Measurements from ENCODE around the gene SLC35E1. TPM values are rescaled to one million over a fixed set of nuclear protein-coding genes. Genes with fewer than 3 reads are reported as not detected.

The SLC35E1 gene
- polyA plus RNA-seq, 1 donor (not counting 4 experiments of a cell fraction or from before 2014, with no cell fraction given), result 30.3 TPM

GRCh38 chr19:16575861-16576689 lies 3.9 kb upstream of the SLC35E1 start:
- Histone ChIP-seq H3K9ac (ENCODE audit: control insufficient read depth, extremely low read depth, insufficient read depth, low read length) (no peak overlapping the region), H3K4me3 (ENCODE audit: control insufficient read depth in 2 of 3, extremely low read depth in 1 of 3, insufficient read depth in 2 of 3, low read depth in 1 of 3, low read length in 3 of 3) (no peak overlapping the region), H3K9me3 (ENCODE audit: control insufficient read depth, low read depth, low read length) (no peaks in the 10 kb centered on the region), H3K9me1 (ENCODE audit: control insufficient read depth, extremely low read depth, insufficient read depth, low read length) (no peaks in the 10 kb centered on the region), H3K79me2 (ENCODE audit: control insufficient read depth, insufficient read depth, low read length) (peaks cover 92% of the 10 kb centered on the region), H3K27me3 (ENCODE audit: control insufficient read depth, extremely low read depth, insufficient read depth, low read length) (no peaks in the 10 kb centered on the region), H3K4me1 (ENCODE audit: control insufficient read depth, extremely low read depth, insufficient read depth, low read length) (peaks cover 23% of the 10 kb centered on the region), H4K20me1 (ENCODE audit: control insufficient read depth, extremely low read depth, insufficient read depth, low read length) (peaks cover 10% of the 10 kb centered on the region), H3K27ac (ENCODE audit: control insufficient read depth, insufficient read depth, low read length) (no peak overlapping the region), H2AFZ (ENCODE audit: control insufficient read depth, low read length) (no peak overlapping the region), H3K4me2 (ENCODE audit: control insufficient read depth, extremely low read depth, insufficient read depth, low read depth, low read length) (no peak overlapping the region), H3K36me3 (ENCODE audit: control insufficient read depth in 2 of 2, extremely low read depth in 1 of 2, insufficient read depth in 2 of 2, low read length in 2 of 2) (peaks cover 11 to 22% of the 10 kb centered on the region in 2 experiments)
- dilution Hi-C loops (cut with MboI; ENCODE audit: extremely low pct_ligation_motif_present, low sequenced_read_pairs), result no loop called here
- DNase-seq (ENCODE audit: low read depth, low spot score) (no peak), FAIRE-seq (no peak)
- no peak for TF ChIP-seq CTCF (optimal IDR thresholded peaks at IDR 0.05 in 1 of 3, IDR thresholded peaks at IDR 0.05 in 1 of 3, conservative IDR thresholded peaks at IDR 0.05 in 1 of 3; ENCODE audit: extremely low read depth in 1 of 3, insufficient read depth in 2 of 3, low read length in 3 of 3)
- no peak for TF ChIP-seq EZH2 (IDR thresholded peaks at IDR 0.05; ENCODE audit: low read length)

GRCh38 chr19:16575282-16575681 lies 3.1 kb upstream of the SLC35E1 start:
- peaks cover 93% of the 10 kb centered on the region for H3K79me2 ChIP-seq (ENCODE audit: control insufficient read depth, insufficient read depth, low read length)
- no peaks in the 10 kb centered on the region for H3K27me3 ChIP-seq (ENCODE audit: control insufficient read depth, extremely low read depth, insufficient read depth, low read length)
- no peaks in the 10 kb centered on the region for H3K9me3 ChIP-seq (ENCODE audit: control insufficient read depth, low read depth, low read length)
- no peak overlapping the region for H2AFZ ChIP-seq (ENCODE audit: control insufficient read depth, low read length)
- no peak for FAIRE-seq
- H3K9me1 ChIP-seq (ENCODE audit: control insufficient read depth, extremely low read depth, insufficient read depth, low read length), result no peaks in the 10 kb centered on the region
- no peak for TF ChIP-seq EZH2 (IDR thresholded peaks at IDR 0.05; ENCODE audit: low read length)
- TF ChIP-seq CTCF (optimal IDR thresholded peaks at IDR 0.05 in 1 of 3, IDR thresholded peaks at IDR 0.05 in 1 of 3, conservative IDR thresholded peaks at IDR 0.05 in 1 of 3; ENCODE audit: extremely low read depth in 1 of 3, insufficient read depth in 2 of 3, low read length in 3 of 3), result no peak
- no peak overlapping the region for H3K4me2 ChIP-seq (ENCODE audit: control insufficient read depth, extremely low read depth, insufficient read depth, low read depth, low read length)
- dilution Hi-C loops (cut with MboI; ENCODE audit: extremely low pct_ligation_motif_present, low sequenced_read_pairs), result no loop called here
- H3K27ac ChIP-seq (ENCODE audit: control insufficient read depth, insufficient read depth, low read length), result no peak overlapping the region
- peaks cover 13 to 19% of the 10 kb centered on the region in 2 experiments for H3K36me3 ChIP-seq (ENCODE audit: control insufficient read depth in 2 of 2, extremely low read depth in 1 of 2, insufficient read depth in 2 of 2, low read length in 2 of 2)
- peaks cover 10% of the 10 kb centered on the region for H4K20me1 ChIP-seq (ENCODE audit: control insufficient read depth, extremely low read depth, insufficient read depth, low read length)
- H3K9ac ChIP-seq (ENCODE audit: control insufficient read depth, extremely low read depth, insufficient read depth, low read length), result no peak overlapping the region
- H3K4me1 ChIP-seq (ENCODE audit: control insufficient read depth, extremely low read depth, insufficient read depth, low read length), result peaks cover 31% of the 10 kb centered on the region
- no peak overlapping the region for H3K4me3 ChIP-seq (ENCODE audit: control insufficient read depth in 2 of 3, extremely low read depth in 1 of 3, insufficient read depth in 2 of 3, low read depth in 1 of 3, low read length in 3 of 3)
- DNase-seq (ENCODE audit: low read depth, low spot score), result no peak

Data from keratinocyte (primary cell).